GM19372 (cell line): Measurements from ENCODE around the gene DMD.

Experiments
- ATAC-seq: cut with Tn5 transposase; IDR thresholded peaks from one replicate; pipeline ENCODE4 v1.9.1; 2021; ENCODE audit warnings: mild to moderate bottlenecking, low read depth, moderate library complexity; ENCODE audit not compliant: unreplicated experiment

DMD gene

DNA sequence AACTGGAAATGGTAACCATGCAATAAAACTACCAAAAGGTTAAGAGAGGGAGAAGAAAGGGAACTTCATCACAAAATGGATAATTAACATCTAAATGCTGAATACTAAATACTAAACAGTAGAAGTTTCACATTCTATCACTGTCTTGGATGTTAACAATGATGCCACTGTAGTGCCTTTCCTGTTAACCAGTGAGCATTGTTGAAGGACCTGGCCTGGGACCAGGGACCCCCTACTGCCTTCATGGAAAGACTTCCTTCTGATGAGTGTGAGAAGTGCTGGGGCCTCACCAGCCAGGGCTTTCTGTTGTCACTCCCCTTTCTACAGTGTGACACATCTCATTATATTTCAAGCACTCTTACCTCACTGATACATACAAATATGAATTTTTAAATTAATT is 1400.2 kb downstream of the DMD start:
- no peak for ATAC-seq

- ATAC-seq: no peak
These were observed 1403.0 kb downstream of the DMD start for GRCh38 chrX:31808357-31808756.

DNA sequence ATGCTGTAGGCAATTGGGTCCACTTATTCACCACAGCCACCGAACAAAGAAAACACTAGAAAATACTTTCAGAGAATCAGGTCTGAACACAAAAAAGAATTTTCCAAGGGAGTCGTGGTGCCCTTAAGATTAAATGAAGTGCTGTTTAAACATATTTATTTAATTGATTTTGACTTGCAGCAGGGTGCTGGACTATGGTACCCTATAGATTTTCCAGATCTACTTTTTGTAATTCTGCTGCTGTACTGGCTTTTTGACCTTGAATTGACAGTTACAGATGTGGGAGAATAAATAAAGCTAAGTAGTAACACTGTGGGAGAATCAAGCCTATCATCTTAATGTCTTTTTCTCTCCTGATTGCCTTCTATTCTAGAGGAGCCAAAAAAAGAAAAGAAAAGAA is 1404.2 kb downstream of the DMD start:
- ATAC-seq: no peak

DNA sequence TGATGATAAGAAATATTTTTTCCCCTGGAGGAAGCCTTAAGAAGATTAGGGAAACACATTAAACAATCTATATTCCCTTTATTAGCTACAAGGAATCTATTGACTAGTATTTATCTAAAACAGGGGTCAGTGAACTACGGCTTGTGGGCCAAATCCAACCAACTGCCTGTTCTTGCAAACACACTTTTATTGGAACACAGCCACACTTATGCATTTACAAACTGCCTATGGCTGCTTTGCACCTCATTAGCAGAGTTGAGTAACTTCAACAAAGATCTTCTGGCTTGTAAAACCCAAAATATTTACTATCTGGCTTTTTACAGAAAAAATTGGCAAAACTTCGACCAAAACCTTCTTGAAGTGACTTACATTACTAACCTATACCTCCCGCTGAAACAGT is 1405.6 kb downstream of the DMD start:
- no peak for ATAC-seq

DNA sequence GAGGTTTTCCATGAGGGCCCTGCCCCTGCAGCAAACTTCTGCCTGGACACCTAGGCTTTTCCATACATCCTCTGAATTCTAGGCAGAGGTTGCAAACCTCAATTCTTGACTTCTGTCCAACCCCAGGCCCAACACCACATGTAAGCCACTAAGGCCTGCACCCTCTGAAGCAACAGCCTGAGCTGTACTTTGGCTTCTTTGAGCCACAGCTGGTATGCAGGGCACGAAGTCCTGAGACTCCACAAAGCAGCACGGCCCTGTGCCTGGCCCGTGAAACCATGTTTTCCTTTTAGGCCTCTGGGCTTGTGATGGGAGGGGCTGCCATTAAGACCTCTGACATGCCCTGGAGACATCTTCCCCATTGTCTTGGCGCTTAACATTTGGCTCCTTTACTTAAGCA is 1411.1 kb downstream of the DMD start:
- ATAC-seq: no peak

DNA sequence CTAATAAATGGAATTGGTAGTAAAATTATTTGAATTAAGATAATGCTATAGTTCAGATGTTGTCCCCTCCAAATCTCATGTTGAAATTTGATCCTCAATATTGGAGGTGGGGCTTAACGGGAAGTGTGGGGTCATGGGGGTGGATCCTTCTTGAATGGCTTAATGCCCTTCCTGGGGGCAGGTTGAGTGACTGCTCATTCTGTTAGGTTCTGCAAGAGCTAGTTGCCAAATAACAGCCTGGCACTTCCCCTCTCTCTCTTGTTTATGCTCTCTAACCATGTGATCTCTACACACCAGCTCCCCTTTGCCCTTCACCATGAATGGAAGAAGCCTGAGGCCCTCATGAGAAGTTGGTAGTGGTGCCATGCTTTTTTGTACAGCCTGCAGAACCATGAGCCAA is 1414.7 kb downstream of the DMD start:
- no peak for ATAC-seq

DNA sequence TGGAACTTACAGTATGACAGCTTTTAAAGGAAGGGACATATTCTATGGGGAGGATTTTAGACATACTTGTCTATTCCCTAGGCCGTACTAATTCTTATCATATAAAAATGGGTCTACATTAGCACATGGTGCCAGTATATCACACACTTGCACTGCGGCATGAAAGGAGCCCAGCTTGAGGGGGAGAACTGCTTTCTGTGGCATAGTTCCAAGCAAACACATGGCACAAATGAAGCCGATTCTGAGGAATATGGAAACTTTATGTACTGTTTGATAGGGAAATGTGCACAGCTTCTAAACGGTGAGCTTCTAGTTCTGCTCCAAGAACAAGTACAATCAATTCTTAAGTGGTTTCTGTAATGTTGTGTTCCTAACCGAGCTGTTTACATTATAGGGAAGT is 1463.9 kb downstream of the DMD start:
- no peak for ATAC-seq

DNA sequence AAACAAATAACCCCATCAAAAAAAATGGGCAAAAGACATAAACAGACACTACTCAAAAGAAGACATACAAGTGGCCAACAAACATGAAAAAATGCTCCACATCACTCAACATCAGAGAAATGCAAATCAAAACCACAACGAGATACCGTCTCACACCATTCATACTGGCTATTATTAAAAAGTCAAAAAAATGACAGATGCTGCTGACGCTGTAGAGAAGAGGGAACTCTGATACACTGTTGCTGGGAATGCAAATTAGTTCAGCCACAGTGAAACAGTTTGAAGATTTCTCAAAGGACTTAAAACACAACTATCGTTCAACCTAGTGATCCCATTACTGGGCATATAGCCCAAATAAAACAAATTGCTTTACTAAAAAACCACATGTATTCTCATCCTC is 1468.3 kb downstream of the DMD start:
- ATAC-seq: no peak

GRCh38 chrX:31717474-31717873 is 1493.9 kb downstream of the DMD start:
- ATAC-seq: no peak

DNA sequence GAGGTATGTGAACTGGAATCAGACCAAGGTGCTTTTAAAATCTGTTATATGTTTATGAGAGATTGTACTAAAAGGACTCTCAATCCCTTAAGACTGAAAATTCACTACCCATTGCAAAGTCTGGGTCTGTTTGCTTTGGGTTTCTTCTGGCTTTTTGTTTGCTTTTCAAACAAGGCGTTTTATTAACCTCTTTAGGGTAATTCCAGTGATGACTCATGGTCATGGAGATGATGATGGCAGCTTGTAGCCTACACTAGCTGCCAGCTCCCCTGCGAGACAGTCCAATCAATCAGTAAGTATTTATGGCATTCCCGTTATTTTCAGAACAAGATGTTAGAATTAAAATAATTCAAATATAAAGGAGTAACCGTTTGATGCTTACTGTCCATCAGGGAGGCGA is 1495.7 kb downstream of the DMD start:
- ATAC-seq: no peak

GRCh38 chrX:31714797-31715196 is 1496.6 kb downstream of the DMD start:
- ATAC-seq: no peak

GRCh38 chrX:31713120-31713519 is 1498.2 kb downstream of the DMD start:
- ATAC-seq: no peak

DNA sequence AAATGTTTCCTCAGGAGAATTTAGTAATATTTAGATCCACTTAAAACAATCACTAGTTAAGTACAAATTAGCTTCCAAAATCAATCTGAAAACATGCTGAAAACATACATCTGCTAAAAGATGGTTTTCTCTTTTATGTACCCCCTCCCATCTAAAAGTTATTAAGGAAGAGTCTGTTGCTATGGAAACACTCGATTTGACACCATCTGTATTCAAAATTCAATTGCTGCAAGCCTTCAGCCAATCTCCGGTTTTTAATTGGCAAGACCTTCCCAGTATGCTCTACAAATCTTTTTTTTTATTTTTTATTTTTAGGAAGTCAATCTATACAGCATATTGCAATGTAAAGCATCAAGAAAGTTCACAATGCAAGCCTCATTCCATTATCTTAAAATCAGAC is 1500.2 kb downstream of the DMD start:
- no peak for ATAC-seq

DNA sequence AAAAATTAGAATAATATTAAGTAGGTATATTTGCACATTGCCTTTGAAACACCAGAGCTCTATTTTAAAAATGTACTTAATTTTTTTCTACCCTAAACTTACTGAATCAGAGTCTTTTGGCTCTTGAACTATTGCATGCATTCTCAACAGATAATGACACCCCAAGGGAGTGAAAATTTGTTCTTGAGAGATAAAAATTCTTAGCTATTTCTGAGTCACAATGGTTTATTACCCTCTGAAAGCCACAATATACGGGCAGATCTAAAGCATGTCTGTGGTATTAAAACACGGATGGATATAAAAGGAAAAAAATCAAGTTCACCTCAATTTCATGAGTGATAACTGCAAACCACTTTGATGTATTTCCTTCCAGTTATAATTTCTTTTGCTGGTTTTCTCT is 1503.2 kb downstream of the DMD start:
- no peak for ATAC-seq

- no peak for ATAC-seq
These were observed 1504.9 kb downstream of the DMD start for GRCh38 chrX:31706466-31706865.

DNA sequence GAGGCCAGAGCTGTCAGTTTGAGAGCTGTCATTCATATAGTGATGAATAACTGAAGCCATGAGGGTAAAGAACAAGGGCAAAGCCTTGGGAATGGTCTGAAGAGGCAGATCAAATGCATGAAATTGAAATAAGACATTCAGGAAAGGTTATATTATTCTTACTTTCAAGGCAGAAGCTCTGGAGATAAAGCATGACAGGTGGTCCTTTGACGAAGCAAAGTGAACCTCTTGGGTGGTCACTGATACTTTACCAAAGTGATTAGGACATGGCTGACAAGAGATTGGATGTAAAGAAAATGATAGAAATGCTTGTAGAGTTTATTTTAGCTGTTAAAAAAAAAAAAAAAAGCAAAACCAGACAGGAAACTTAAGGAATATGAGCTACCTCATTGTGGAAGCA is 1505.5 kb downstream of the DMD start:
- no peak for ATAC-seq

DNA sequence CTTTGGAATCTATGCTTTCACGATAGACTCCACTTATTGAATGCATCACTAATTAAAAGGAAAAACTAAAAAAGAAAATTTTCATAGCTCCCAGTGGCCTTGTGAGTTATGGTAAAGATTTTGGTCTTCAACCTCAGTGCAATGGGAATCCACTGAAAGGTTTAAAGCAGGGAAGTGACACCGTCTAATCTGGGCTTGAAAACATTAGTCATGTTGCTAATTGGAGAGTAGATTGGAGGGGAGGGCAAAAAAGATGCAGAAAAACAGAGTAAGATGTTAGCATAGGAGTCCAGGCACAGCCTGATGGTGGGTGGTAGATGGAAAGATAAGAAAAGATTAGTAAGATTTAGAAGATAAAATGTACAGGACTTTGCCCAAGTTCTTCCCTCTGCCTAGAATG is 1506.4 kb downstream of the DMD start:
- no peak for ATAC-seq

- ATAC-seq: no peak
These were observed 1509.1 kb downstream of the DMD start for GRCh38 chrX:31702222-31702621.

GRCh38 chrX:31697294-31697916 is 1513.9 kb downstream of the DMD start:
- ATAC-seq: no peak

DNA sequence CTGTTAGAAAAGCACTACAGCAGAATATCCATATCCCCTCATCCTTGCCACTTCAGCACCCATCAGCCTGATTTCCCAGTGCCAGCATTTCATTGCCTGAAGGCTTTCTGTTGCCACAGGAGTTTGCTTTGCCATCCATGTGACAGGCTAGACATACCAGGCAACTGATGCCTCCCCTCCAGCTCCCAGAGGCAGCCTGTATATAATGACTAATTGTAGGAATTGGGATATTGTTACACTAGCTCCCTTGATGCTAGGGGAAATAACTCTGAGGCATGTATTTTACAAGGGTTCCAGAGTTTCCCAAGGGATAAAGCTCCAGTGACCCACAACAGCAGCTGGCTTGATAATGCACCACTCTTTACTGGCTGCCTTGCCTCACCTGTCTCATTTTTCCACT is 1531.5 kb downstream of the DMD start:
- no peak for ATAC-seq

DNA sequence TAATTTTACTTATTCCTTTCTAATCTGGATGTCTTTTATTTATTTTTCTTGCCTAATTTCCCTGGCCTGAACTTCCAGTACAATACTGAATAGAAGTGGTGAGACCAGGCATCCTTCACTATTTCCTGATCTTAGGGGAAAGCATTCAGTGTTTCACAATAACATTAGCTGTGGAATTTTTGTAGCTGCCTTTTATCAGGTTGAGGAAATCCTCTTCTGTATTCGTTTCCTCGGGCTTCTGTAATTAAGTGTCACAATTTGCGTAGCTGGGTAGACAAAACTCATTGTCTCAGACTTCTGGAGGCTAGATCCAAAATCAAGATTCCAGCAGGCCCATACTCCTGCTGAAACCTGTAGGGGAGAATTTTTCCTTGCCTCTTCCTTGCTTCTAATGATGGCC is 1541.1 kb downstream of the DMD start:
- ATAC-seq: no peak

DNA sequence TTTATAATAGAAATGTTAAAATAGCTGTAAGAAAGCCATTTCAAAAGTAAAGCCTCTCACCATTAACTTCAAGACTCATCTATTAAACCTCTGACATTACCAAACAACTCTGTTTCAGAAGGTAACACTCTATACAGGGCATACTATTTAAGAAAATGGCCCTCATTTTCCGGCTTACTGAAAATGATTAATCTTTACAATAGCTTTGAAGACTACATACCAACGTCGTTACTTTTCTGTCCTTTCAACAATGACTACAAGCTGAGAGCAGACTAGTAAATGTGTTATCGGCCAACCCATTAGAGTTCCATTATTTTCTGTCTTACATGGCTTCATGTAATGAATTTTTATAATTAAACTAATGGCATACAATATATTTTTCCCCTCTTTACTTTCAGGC is 1545.9 kb downstream of the DMD start:
- ATAC-seq: no peak

GRCh38 chrX:31663172-31663571 is 1548.2 kb downstream of the DMD start:
- ATAC-seq: no peak
